ENCODE data around the gene TEK.

DNA sequence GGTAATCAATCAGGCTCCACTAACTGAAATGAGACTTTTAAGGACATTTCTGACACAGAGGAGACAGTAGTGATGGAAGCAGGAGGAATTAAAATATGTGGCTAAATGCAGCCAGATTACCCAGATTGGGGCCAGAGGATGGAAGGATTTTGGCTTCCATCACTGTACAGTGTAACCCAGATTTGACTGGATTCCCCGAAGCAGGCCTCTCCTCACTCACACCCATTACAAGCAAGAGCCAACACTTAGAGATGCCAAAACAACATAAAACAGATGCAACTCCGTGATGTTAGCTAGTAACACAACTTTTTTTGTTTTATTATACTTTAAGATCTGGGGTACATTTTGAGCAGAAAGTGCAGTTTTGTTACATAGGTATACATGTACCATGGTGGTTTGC, 17.6 kb downstream of the TEK start:
- TF ChIP-seq, protein P1, sequence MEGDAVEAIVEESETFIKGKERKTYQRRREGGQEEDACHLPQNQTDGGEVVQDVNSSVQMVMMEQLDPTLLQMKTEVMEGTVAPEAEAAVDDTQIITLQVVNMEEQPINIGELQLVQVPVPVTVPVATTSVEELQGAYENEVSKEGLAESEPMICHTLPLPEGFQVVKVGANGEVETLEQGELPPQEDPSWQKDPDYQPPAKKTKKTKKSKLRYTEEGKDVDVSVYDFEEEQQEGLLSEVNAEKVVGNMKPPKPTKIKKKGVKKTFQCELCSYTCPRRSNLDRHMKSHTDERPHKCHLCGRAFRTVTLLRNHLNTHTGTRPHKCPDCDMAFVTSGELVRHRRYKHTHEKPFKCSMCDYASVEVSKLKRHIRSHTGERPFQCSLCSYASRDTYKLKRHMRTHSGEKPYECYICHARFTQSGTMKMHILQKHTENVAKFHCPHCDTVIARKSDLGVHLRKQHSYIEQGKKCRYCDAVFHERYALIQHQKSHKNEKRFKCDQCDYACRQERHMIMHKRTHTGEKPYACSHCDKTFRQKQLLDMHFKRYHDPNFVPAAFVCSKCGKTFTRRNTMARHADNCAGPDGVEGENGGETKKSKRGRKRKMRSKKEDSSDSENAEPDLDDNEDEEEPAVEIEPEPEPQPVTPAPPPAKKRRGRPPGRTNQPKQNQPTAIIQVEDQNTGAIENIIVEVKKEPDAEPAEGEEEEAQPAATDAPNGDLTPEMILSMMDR (conservative IDR thresholded peaks at IDR 0.05; ENCODE audit: low read length), result no peak
- TF ChIP-seq EZH2phosphoT487 (IDR thresholded peaks at IDR 0.05; ENCODE audit: borderline replicate concordance), result no peak

All from Loucy (cell line).